H9 (cell line): ENCODE results near the gene ZNF622. TPM values are rescaled to one million over a fixed set of nuclear protein-coding genes. Genes with fewer than 3 reads are reported as not detected.
"Not testable (repeated sequence)": the region's sequence is repeated elsewhere in the genome, so short reads cannot be mapped to it uniquely, and the experiment has no call there.

Experiments used
- DNase-seq: peaks from one replicate; pipeline ENCODE4 v3.0.0-alpha.2; 2017
- H2AFZ ChIP-seq: one replicate; pipeline ENCODE4 v1.6.1; 2013; ENCODE audit warnings: mild to moderate bottlenecking, low read length, control low read depth, moderate library complexity
- H2AK5ac ChIP-seq: 2 replicates; pipeline ENCODE4 v1.6.1; 2013; ENCODE audit warnings: low read length, control low read depth, mixed read lengths; ENCODE audit not compliant: insufficient read length
- H2BK120ac ChIP-seq: one replicate; pipeline ENCODE4 v1.6.1; 2013; ENCODE audit warnings: low read depth, mild to moderate bottlenecking, low read length, control low read depth, inconsistent platforms; ENCODE audit not compliant: poor library complexity, severe bottlenecking
- H2BK12ac ChIP-seq: 2 replicates; pipeline ENCODE4 v1.6.1; 2013; ENCODE audit warnings: low read length, control low read depth, mixed read lengths, low read depth; ENCODE audit not compliant: insufficient read length
- H2BK15ac ChIP-seq: 2 replicates; pipeline ENCODE4 v1.6.1; 2013; ENCODE audit warnings: low read depth, low read length, control low read depth
- H2BK20ac ChIP-seq: one replicate; pipeline ENCODE4 v1.6.1; 2013; ENCODE audit warnings: low read depth, mild to moderate bottlenecking, low read length, control low read depth, inconsistent platforms; ENCODE audit not compliant: poor library complexity, severe bottlenecking
- H2BK5ac ChIP-seq: 2 replicates; pipeline ENCODE4 v1.6.1; 2013; ENCODE audit warnings: low read length, control low read depth, mixed read lengths; ENCODE audit not compliant: insufficient read length
- H3K14ac ChIP-seq: 2 replicates; pipeline ENCODE4 v1.6.1; 2013; ENCODE audit warnings: low read length, control low read depth; ENCODE audit not compliant: insufficient read depth
- H3K18ac ChIP-seq: 2 replicates; pipeline ENCODE4 v1.6.1; 2013; ENCODE audit warnings: low read depth, mild to moderate bottlenecking, mixed read lengths, low read length, control low read depth; ENCODE audit not compliant: insufficient read length
- H3K23ac ChIP-seq: 2 replicates; pipeline ENCODE4 v1.6.1; 2013; ENCODE audit warnings: low read length, control low read depth, mixed read lengths, low read depth; ENCODE audit not compliant: insufficient read length
- H3K23me2 ChIP-seq: 2 replicates; pipeline ENCODE4 v1.6.1; 2013; ENCODE audit warnings: low read depth, mild to moderate bottlenecking, mixed read lengths, low read length, control low read depth; ENCODE audit not compliant: insufficient read length, poor library complexity, severe bottlenecking
- H3K27ac ChIP-seq: 2 replicates; pipeline ENCODE4 v1.5.1; 2013; ENCODE audit warnings: low read length, control low read depth, mixed read lengths, low read depth; ENCODE audit not compliant: insufficient read length
- H3K27me3 ChIP-seq: 2 replicates; pipeline ENCODE4 v1.6.1; 2013; ENCODE audit warnings: low read length, control low read depth, inconsistent platforms; ENCODE audit not compliant: insufficient read depth
- H3K4ac ChIP-seq: 2 replicates; pipeline ENCODE4 v1.6.1; 2013; ENCODE audit warnings: low read depth, mild to moderate bottlenecking, control low read depth, inconsistent platforms, low read length, moderate library complexity
- H3K4me1 ChIP-seq: 2 replicates; pipeline ENCODE4 v1.6.1; 2013; ENCODE audit warnings: low read length, control low read depth, inconsistent platforms; ENCODE audit not compliant: insufficient read depth
- H3K4me2 ChIP-seq: 2 replicates; pipeline ENCODE4 v1.6.1; 2013; ENCODE audit warnings: low read length, control low read depth, mixed read lengths; ENCODE audit not compliant: insufficient read length, insufficient read depth
- H3K56ac ChIP-seq: 2 replicates; pipeline ENCODE4 v1.6.1; 2013; ENCODE audit warnings: low read depth, mild to moderate bottlenecking, mixed read lengths, low read length, control low read depth; ENCODE audit not compliant: insufficient read length
- H3K79me1 ChIP-seq: 2 replicates; pipeline ENCODE4 v1.6.1; 2013; ENCODE audit warnings: low read depth, mild to moderate bottlenecking, moderate library complexity, low read length, control low read depth, inconsistent platforms; ENCODE audit not compliant: insufficient read depth, poor library complexity, severe bottlenecking
- H3K79me2 ChIP-seq: 2 replicates; pipeline ENCODE4 v1.6.1; 2013; ENCODE audit warnings: low read length, control low read depth, inconsistent platforms; ENCODE audit not compliant: insufficient read depth
- H3K9ac ChIP-seq: 2 replicates; pipeline ENCODE4 v1.6.1; 2013; ENCODE audit warnings: low read length, control low read depth, mixed read lengths; ENCODE audit not compliant: insufficient read length; ENCODE audit errors: extremely low read depth
- H3K9me3 ChIP-seq: one replicate; pipeline ENCODE4 v1.6.1; 2013; ENCODE audit warnings: low read depth, low read length, inconsistent platforms; ENCODE audit not compliant: control insufficient read depth
- H3T11ph ChIP-seq: one replicate; pipeline ENCODE4 v1.6.1; 2013; ENCODE audit warnings: mild to moderate bottlenecking, low read length, control low read depth, inconsistent platforms
- H4K20me1 ChIP-seq: one replicate; pipeline ENCODE4 v1.6.1; 2013; ENCODE audit not compliant: control insufficient read depth, insufficient read length, insufficient read depth
- H4K5ac ChIP-seq: 2 replicates; pipeline ENCODE4 v1.6.1; 2013; ENCODE audit warnings: low read depth, mild to moderate bottlenecking, mixed read lengths, low read length, control low read depth; ENCODE audit not compliant: insufficient read length
- H4K8ac ChIP-seq: replicated peaks from 2 replicates; pipeline ENCODE4 v1.6.1; 2013; ENCODE audit warnings: low read length, control low read depth, mixed read lengths, low read depth; ENCODE audit not compliant: insufficient read length
- H4K91ac ChIP-seq: 2 replicates; pipeline ENCODE4 v1.6.1; 2013; ENCODE audit warnings: low read depth, mild to moderate bottlenecking, moderate library complexity, mixed read lengths, low read length, control low read depth; ENCODE audit not compliant: insufficient read length
- H3K27ac Mint-ChIP-seq, 3 experiments: 2 replicates in 2 of 3; 3 replicates in 1 of 3; pipeline ENCODE4 v1.8.0; 2020 to 2021; ENCODE audit warnings: mixed read lengths in 3 of 3, mild to moderate bottlenecking in 1 of 3, moderate library complexity in 1 of 3
- H3K27me3 Mint-ChIP-seq: 2 replicates; pipeline ENCODE4 v1.8.0; 2021; ENCODE audit warnings: low read depth, mild to moderate bottlenecking, moderate library complexity, mixed read lengths
- H3K36me3 Mint-ChIP-seq, 3 experiments: 2 replicates in 2 of 3; 3 replicates in 1 of 3; pipeline ENCODE4 v1.8.0; 2020 to 2021; ENCODE audit warnings: low read depth in 3 of 3, mixed read lengths in 3 of 3; ENCODE audit not compliant: insufficient read depth in 1 of 3
- H3K4me1 Mint-ChIP-seq, 2 experiments: 2 replicates each; pipeline ENCODE4 v1.8.0; 2020; ENCODE audit warnings: mixed read lengths in 2 of 2
- H3K4me3 Mint-ChIP-seq, 2 experiments: 2 replicates in 1 of 2; 3 replicates in 1 of 2; pipeline ENCODE4 v1.8.0; 2020 to 2021; ENCODE audit warnings: mild to moderate bottlenecking in 2 of 2, mixed read lengths in 2 of 2, moderate library complexity in 1 of 2
- H3K9me3 Mint-ChIP-seq, 2 experiments: 2 replicates in 1 of 2; 3 replicates in 1 of 2; pipeline ENCODE4 v1.8.0; 2020; ENCODE audit warnings: mild to moderate bottlenecking in 2 of 2, mixed read lengths in 2 of 2, moderate library complexity in 1 of 2
- WGBS: extraction: QIAGEN DNeasy Blood & Tissue Kit; methylation state at CpG from one replicate; pipeline ENCODE4 v1.1.7; 2013; ENCODE audit warnings: missing lambda C conversion rate, low lambda C conversion rate, mixed read lengths; ENCODE audit not compliant: insufficient read length; ENCODE audit errors: extremely low coverage; 5-methylcytosine and 5-hydroxymethylcytosine counted together
- total RNA-seq: library from RNA; stranded (reverse); gene quantifications from 2 replicates; pipeline ENCODE4 v1.2.1, GENCODE V29; 2021
- TF ChIP-seq, protein P1 (sequence below): fragments of 200-600 bp; sonication (generic); conservative IDR thresholded peaks from 3 replicates; pipeline ENCODE4 v1.8.0; 2021; ENCODE audit warnings: antibody characterized with exemption, mild to moderate bottlenecking

Gene ZNF622
- total RNA-seq, 1 experiment from 2014 or later = 42.2 TPM

DNA sequence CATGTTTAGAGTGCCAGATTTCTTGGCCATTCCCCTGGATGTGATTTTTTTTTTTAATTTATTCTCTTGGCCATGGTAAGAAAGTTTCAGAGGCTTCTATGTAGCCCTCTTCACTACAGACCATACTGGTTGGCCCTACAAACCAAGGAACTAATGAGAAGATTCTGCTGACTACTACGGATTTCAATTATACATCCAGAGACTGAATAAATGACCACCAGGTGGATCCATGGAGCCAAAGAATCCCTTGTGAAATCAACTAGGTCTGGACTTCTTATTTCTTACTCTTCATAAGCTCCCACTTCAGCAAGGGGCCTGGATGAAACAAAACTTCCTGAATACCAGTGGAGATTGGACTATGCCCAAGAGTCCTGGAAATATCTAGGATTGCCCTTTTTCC lies 27.6 kb downstream of the ZNF622 start:
- no peak overlapping the region for H3K4me2 ChIP-seq
- no peak overlapping the region for H3K14ac ChIP-seq
- no peak for DNase-seq
- no peak overlapping the region for H2BK15ac ChIP-seq
- H4K8ac ChIP-seq = no peak overlapping the region
- H2AFZ ChIP-seq = no peak overlapping the region
- H3K79me1 ChIP-seq = no peaks in the 10 kb centered on the region
- no peak overlapping the region for H3K9ac ChIP-seq
- no peak overlapping the region for H2AK5ac ChIP-seq
- Mint-ChIP-seq H3K27me3 (no peaks in the 10 kb centered on the region; the same call in 1 of the 2 replicates), H3K9me3 (no peaks in the 10 kb centered on the region), H3K36me3 (peaks cover 0 to 3% (median 2%) of the 10 kb centered on the region in 3 experiments; a peak in 2 of 7 replicates), H3K4me3 (no peak overlapping the region), H3K27ac (no peak overlapping the region), H3K4me1 (no peaks in the 10 kb centered on the region; a peak in 2 of 4 replicates)
- H2BK120ac ChIP-seq = no peak overlapping the region
- H3K4ac ChIP-seq = no peak overlapping the region
- no peak overlapping the region for H3K56ac ChIP-seq
- TF ChIP-seq, protein P1, sequence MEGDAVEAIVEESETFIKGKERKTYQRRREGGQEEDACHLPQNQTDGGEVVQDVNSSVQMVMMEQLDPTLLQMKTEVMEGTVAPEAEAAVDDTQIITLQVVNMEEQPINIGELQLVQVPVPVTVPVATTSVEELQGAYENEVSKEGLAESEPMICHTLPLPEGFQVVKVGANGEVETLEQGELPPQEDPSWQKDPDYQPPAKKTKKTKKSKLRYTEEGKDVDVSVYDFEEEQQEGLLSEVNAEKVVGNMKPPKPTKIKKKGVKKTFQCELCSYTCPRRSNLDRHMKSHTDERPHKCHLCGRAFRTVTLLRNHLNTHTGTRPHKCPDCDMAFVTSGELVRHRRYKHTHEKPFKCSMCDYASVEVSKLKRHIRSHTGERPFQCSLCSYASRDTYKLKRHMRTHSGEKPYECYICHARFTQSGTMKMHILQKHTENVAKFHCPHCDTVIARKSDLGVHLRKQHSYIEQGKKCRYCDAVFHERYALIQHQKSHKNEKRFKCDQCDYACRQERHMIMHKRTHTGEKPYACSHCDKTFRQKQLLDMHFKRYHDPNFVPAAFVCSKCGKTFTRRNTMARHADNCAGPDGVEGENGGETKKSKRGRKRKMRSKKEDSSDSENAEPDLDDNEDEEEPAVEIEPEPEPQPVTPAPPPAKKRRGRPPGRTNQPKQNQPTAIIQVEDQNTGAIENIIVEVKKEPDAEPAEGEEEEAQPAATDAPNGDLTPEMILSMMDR = peak; percentile 37; the same call in 2 of the 3 replicates
- H4K5ac ChIP-seq = no peak overlapping the region
- WGBS = no CpG with 5 or more reads among the region's 1 CpG
- H3K27me3 ChIP-seq = no peaks in the 10 kb centered on the region
- no peak overlapping the region for H2BK12ac ChIP-seq
- H3T11ph ChIP-seq = no peak overlapping the region
- no peaks in the 10 kb centered on the region for H3K9me3 ChIP-seq
- H4K20me1 ChIP-seq = no peaks in the 10 kb centered on the region
- no peak overlapping the region for H2BK20ac ChIP-seq
- no peaks in the 10 kb centered on the region for H3K23me2 ChIP-seq
- H3K4me1 ChIP-seq = no peaks in the 10 kb centered on the region
- H2BK5ac ChIP-seq = no peak overlapping the region
- no peak overlapping the region for H3K27ac ChIP-seq
- H3K23ac ChIP-seq = no peak overlapping the region
- H3K79me2 ChIP-seq = no peaks in the 10 kb centered on the region
- no peak overlapping the region for H3K18ac ChIP-seq
- H4K91ac ChIP-seq = no peak overlapping the region

DNA sequence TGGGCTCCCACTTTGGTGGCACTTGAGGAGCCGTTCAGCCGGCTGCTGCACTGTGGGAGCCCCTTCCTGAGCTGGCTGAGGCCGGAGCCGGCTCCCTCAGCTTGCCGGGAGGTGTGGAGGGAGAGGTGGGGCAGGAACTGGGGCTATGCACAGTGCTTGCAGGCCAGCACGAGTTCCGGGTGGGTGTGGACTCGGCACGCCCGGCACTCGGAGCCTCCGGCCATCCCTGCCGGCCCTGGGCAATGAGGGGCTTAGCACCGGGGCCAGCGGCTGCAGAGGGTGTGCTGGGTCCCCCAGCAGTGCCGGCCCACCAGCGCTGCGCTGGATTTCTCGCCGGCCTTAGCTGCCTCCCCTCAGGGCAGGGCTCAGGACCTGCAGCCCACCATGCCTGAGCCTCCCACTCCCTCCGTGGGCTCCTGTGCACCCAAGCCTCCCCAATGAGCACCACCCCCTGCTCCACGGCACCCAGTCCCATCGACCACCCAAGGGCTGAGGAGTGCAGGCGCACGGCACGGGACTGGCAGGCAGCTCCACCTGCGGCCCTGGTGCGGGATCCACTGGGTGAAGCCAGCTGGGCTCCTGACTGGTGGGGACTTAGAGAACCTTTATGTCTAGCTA lies 29.4 kb downstream of the ZNF622 start:
- no CpG with 5 or more reads among the region's 28 CpGs for WGBS
- not testable (repeated sequence) for H3K4me3 Mint-ChIP-seq, DNase-seq

More for the DNA sequence above, 29.4 kb downstream of the ZNF622 start:
- not testable (repeated sequence) for H3K27me3 Mint-ChIP-seq, H3K9me3 Mint-ChIP-seq, H3K4me2 ChIP-seq, H3K27me3 ChIP-seq, H2BK12ac ChIP-seq, H3K36me3 Mint-ChIP-seq, H2BK5ac ChIP-seq, H2AK5ac ChIP-seq, H3K14ac ChIP-seq, H3K23me2 ChIP-seq, H2BK120ac ChIP-seq, H4K20me1 ChIP-seq, H3K27ac ChIP-seq, H2AFZ ChIP-seq, H3K27ac Mint-ChIP-seq, H3K56ac ChIP-seq, H4K8ac ChIP-seq, H3K4ac ChIP-seq, H3K23ac ChIP-seq, H2BK20ac ChIP-seq, H3K79me2 ChIP-seq, H3K79me1 ChIP-seq, H3K9me3 ChIP-seq, H3K4me1 ChIP-seq, H4K5ac ChIP-seq, H2BK15ac ChIP-seq, H3T11ph ChIP-seq, H3K9ac ChIP-seq, H3K18ac ChIP-seq, H4K91ac ChIP-seq
- peaks cover 12 to 14% of the 10 kb centered on the region in 2 experiments for H3K4me1 Mint-ChIP-seq
